HepG2 (cell line): Measurements from ENCODE around the gene NOP58. TPM values are rescaled to one million over a fixed set of nuclear protein-coding genes. Genes with fewer than 3 reads are reported as not detected.

ENCODE experiments used
- HNRNPL ChIP-seq: fragments of 200-400 bp; formaldehyde crosslinking; IDR thresholded peaks from 2 replicates; pipeline ENCODE4 v1.6.1; 2017; ENCODE audit warnings: mild to moderate bottlenecking, low read depth, low read length
- NFE2L1 ChIP-seq: sonication (generic); formaldehyde crosslinking; IDR thresholded peaks from 2 replicates; pipeline ENCODE4 v1.4.0; 2020; ENCODE audit warnings: missing genetic modification reagents, mild to moderate bottlenecking, borderline replicate concordance
- NONO ChIP-seq, 2 experiments: fragments of 450-650 bp in 1 of 2; sonication (generic) in 1 of 2; formaldehyde crosslinking in 1 of 2; IDR thresholded peaks in 1 of 2; conservative IDR thresholded peaks in 1 of 2; 2 replicates each; pipeline versions ENCODE4 v1.6.1 to v1.8.0; 2017 to 2022; ENCODE audit warnings: mild to moderate bottlenecking in 1 of 2, missing genetic modification reagents in 1 of 2, moderate library complexity in 1 of 2
- SMAD9 ChIP-seq: sonication (generic); formaldehyde crosslinking; IDR thresholded peaks from 2 replicates; pipeline ENCODE4 v1.5.1; 2020; ENCODE audit warnings: mild to moderate bottlenecking, missing genetic modification reagents
- YY1 ChIP-seq: IDR thresholded peaks from 2 replicates; pipeline ENCODE4 v1.6.1; 2011; ENCODE audit warnings: low read length, low read depth, moderate library complexity, mild to moderate bottlenecking; ENCODE audit not compliant: insufficient read depth, insufficient replicate concordance
- ZBTB8A ChIP-seq: sonication (generic); formaldehyde crosslinking; IDR thresholded peaks from 2 replicates; pipeline ENCODE4 v1.4.0; 2020; ENCODE audit warnings: mild to moderate bottlenecking, low read depth, missing genetic modification reagents, borderline replicate concordance
- ZC3H13 ChIP-seq: sonication (generic); formaldehyde crosslinking; IDR thresholded peaks from 2 replicates; pipeline ENCODE4 v1.8.1; 2023; ENCODE audit warnings: mild to moderate bottlenecking, missing genetic modification reagents, moderate library complexity
- ZFX ChIP-seq: sonication (generic); formaldehyde crosslinking; IDR thresholded peaks from 2 replicates; pipeline ENCODE4 v1.4.0; 2020; ENCODE audit warnings: mild to moderate bottlenecking, low read depth, missing genetic modification reagents, moderate library complexity
- ZNF282 ChIP-seq: fragments of 450-650 bp; IDR thresholded peaks from 2 replicates; pipeline ENCODE4 v1.6.1; 2018; ENCODE audit not compliant: partially characterized antibody
- polyA plus RNA-seq, 8 experiments: library from polyadenylated mRNA; depleted of rRNA in 3 of 8; stranded (reverse) in 7 of 8; unstranded in 1 of 8; fragments of >200 nt; fragmentation: Illumina TruSeq in 4 of 8; extraction: Trizol in 4 of 8; gene quantifications; 2 replicates each; pipeline versions ENCODE4 v1.2.1 to v1.2.3, GENCODE V29; 2011 to 2016; ENCODE audit warnings: low read depth in 4 of 8, missing spikeins in 1 of 8, mixed read lengths in 1 of 8; ENCODE audit not compliant: insufficient read depth in 1 of 8
- total RNA-seq, 5 experiments: library from RNA; depleted of rRNA; stranded (reverse); fragments of >200 nt; fragmentation: Illumina TruSeq; extraction: Trizol; gene quantifications; 2 replicates each; pipeline ENCODE4 v1.2.3, GENCODE V29; 2016; ENCODE audit warnings: low read depth in 1 of 5
- TF ChIP-seq, protein P1 (sequence below), 2 experiments: fragments of 450-650 bp in 1 of 2; sonication (generic) in 1 of 2; formaldehyde crosslinking in 1 of 2; IDR thresholded peaks; 2 replicates each; pipeline versions ENCODE4 v1.6.1 to v1.8.0; 2016 to 2022; ENCODE audit warnings: antibody characterized with exemption in 1 of 2, mild to moderate bottlenecking in 1 of 2, missing genetic modification reagents in 1 of 2
- TF ChIP-seq, protein P2 (sequence below): sonication (generic); formaldehyde crosslinking; IDR thresholded peaks from 2 replicates; pipeline ENCODE4 v1.5.0; 2020; ENCODE audit warnings: missing genetic modification reagents
- TF ChIP-seq, protein P3 (sequence below): sonication (generic); formaldehyde crosslinking; IDR thresholded peaks from 2 replicates; pipeline ENCODE4 v1.4.0; 2020; ENCODE audit warnings: mild to moderate bottlenecking, missing genetic modification reagents
- TF ChIP-seq, protein P4 (sequence below): sonication (generic); formaldehyde crosslinking; IDR thresholded peaks from 2 replicates; pipeline ENCODE4 v1.9.0; 2021; ENCODE audit warnings: missing genetic modification reagents, mild to moderate bottlenecking, borderline replicate concordance

Gene NOP58
- total and polyA plus RNA-seq, 2 of the 13 experiments (the other 11 are each of a cell fraction or from before 2014, with no cell fraction given), result 74.9 to 203 TPM

DNA sequence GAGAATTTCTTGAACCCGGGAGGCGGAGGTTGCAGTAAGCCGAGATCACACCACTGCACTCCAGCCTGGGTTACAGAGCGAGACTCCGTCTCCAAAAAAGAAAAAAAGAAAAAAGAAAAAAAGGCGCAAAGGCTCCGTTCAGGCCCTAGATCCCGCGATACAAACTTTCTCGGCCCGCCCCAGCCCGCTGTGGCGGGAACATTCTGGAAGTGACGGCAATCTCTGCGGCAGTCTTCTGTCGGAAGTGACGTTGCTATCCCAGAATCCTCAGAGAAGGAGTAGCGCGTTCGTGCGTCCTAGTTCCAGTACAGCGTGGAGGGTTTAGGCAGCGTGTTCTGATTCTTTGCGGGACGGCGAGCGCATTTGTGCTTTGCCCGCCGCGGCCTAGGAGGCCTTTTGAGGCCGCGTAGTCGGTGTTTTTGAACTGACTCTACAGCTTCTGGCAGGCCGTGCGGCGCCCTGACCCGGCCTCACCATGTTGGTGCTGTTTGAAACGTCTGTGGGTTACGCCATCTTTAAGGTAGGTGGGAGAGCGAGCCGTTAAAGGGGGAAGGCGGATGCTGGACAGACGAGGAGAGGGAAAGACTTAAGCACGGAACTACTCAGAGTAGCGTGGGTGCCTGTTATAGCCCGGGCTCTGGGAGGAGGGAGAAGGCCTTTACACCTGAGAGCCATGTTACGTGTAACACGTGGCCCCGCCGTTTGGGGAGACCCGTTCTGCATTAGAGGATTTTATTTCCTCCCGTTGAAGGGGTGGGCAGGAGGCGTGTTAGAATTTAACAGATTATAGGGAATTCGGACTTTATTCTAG, at the start of gene NOP58 (continued):
- TF ChIP-seq, protein P1, sequence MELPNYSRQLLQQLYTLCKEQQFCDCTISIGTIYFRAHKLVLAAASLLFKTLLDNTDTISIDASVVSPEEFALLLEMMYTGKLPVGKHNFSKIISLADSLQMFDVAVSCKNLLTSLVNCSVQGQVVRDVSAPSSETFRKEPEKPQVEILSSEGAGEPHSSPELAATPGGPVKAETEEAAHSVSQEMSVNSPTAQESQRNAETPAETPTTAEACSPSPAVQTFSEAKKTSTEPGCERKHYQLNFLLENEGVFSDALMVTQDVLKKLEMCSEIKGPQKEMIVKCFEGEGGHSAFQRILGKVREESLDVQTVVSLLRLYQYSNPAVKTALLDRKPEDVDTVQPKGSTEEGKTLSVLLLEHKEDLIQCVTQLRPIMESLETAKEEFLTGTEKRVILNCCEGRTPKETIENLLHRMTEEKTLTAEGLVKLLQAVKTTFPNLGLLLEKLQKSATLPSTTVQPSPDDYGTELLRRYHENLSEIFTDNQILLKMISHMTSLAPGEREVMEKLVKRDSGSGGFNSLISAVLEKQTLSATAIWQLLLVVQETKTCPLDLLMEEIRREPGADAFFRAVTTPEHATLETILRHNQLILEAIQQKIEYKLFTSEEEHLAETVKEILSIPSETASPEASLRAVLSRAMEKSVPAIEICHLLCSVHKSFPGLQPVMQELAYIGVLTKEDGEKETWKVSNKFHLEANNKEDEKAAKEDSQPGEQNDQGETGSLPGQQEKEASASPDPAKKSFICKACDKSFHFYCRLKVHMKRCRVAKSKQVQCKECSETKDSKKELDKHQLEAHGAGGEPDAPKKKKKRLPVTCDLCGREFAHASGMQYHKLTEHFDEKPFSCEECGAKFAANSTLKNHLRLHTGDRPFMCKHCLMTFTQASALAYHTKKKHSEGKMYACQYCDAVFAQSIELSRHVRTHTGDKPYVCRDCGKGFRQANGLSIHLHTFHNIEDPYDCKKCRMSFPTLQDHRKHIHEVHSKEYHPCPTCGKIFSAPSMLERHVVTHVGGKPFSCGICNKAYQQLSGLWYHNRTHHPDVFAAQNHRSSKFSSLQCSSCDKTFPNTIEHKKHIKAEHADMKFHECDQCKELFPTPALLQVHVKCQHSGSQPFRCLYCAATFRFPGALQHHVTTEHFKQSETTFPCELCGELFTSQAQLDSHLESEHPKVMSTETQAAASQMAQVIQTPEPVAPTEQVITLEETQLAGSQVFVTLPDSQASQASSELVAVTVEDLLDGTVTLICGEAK (IDR thresholded peaks at IDR 0.05), result peak; percentile 51
- TF ChIP-seq, protein P1 (CRISPR knock-in tag; IDR thresholded peaks at IDR 0.05), result peak; percentile 62
- peak; percentile 95 for TF ChIP-seq ZFX (CRISPR knock-in tag)
- no peak; the same call in 1 of the 2 replicates for TF ChIP-seq ZBTB8A (CRISPR knock-in tag)
- no peak; the same call in 1 of the 2 replicates for TF ChIP-seq NFE2L1
- TF ChIP-seq, protein P2, sequence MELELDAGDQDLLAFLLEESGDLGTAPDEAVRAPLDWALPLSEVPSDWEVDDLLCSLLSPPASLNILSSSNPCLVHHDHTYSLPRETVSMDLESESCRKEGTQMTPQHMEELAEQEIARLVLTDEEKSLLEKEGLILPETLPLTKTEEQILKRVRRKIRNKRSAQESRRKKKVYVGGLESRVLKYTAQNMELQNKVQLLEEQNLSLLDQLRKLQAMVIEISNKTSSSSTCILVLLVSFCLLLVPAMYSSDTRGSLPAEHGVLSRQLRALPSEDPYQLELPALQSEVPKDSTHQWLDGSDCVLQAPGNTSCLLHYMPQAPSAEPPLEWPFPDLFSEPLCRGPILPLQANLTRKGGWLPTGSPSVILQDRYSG (CRISPR knock-in tag), result peak; percentile 35; the same call in 1 of the 2 replicates
- no peak for TF ChIP-seq SMAD9 (CRISPR knock-in tag)
- TF ChIP-seq, protein P3, sequence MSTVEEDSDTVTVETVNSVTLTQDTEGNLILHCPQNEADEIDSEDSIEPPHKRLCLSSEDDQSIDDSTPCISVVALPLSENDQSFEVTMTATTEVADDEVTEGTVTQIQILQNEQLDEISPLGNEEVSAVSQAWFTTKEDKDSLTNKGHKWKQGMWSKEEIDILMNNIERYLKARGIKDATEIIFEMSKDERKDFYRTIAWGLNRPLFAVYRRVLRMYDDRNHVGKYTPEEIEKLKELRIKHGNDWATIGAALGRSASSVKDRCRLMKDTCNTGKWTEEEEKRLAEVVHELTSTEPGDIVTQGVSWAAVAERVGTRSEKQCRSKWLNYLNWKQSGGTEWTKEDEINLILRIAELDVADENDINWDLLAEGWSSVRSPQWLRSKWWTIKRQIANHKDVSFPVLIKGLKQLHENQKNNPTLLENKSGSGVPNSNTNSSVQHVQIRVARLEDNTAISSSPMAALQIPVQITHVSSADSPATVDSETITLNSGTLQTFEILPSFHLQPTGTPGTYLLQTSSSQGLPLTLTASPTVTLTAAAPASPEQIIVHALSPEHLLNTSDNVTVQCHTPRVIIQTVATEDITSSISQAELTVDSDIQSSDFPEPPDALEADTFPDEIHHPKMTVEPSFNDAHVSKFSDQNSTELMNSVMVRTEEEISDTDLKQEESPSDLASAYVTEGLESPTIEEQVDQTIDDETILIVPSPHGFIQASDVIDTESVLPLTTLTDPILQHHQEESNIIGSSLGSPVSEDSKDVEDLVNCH (CRISPR knock-in tag), result no peak
- peak; percentile 86; the same call in 1 of the 2 replicates for TF ChIP-seq ZC3H13 (CRISPR knock-in tag)
- no peak for TF ChIP-seq NONO (IDR thresholded peaks at IDR 0.05)
- peak; percentile 97 for TF ChIP-seq NONO (CRISPR knock-in tag; conservative IDR thresholded peaks at IDR 0.05)
- no peak for TF ChIP-seq ZNF282
- TF ChIP-seq YY1, result peak; percentile 92
- no peak for TF ChIP-seq HNRNPL
- TF ChIP-seq, protein P4, sequence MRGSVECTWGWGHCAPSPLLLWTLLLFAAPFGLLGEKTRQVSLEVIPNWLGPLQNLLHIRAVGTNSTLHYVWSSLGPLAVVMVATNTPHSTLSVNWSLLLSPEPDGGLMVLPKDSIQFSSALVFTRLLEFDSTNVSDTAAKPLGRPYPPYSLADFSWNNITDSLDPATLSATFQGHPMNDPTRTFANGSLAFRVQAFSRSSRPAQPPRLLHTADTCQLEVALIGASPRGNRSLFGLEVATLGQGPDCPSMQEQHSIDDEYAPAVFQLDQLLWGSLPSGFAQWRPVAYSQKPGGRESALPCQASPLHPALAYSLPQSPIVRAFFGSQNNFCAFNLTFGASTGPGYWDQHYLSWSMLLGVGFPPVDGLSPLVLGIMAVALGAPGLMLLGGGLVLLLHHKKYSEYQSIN (CRISPR knock-in tag), result no peak
